GM21367 (cell line): ENCODE results near the gene CFAP69.

Experiments used
- ATAC-seq: cut with Tn5 transposase; IDR thresholded peaks from one replicate; pipeline ENCODE4 v1.9.1; 2021; ENCODE audit not compliant: unreplicated experiment

CFAP69 gene

GRCh38 chr7:90244909-90245851 is at the start of gene CFAP69:
TSS of gene CFAP69 (plus strand) at chr7:90245174. CDS start at chr7:90245425, 251 bp downstream.
- peak; percentile 91 for ATAC-seq

- no peak for ATAC-seq
Observed at GRCh38 chr7:90201500-90202195, 43.3 kb upstream of the CFAP69 start.

GRCh38 chr7:90207956-90208355 is 37.0 kb upstream of the CFAP69 start:
- no peak for ATAC-seq

- no peak for ATAC-seq
Observed at GRCh38 chr7:90209776-90210175, 35.2 kb upstream of the CFAP69 start.

GRCh38 chr7:90210475-90210874 is 34.5 kb upstream of the CFAP69 start:
- ATAC-seq, result no peak

- no peak for ATAC-seq
Observed at GRCh38 chr7:90210981-90211380, 34.0 kb upstream of the CFAP69 start.

GRCh38 chr7:90211391-90212148 is 33.4 kb upstream of the CFAP69 start, which contains the start of gene STEAP2:
TSS of gene STEAP2 (plus strand) at chr7:90211740. CDS start at chr7:90225083, 13,343 bp downstream.
- peak; percentile 91 for ATAC-seq

- ATAC-seq, result no peak
Observed at GRCh38 chr7:90212149-90212495, 32.9 kb upstream of the CFAP69 start.

- ATAC-seq, result no peak
Observed at GRCh38 chr7:90213521-90213920, 31.5 kb upstream of the CFAP69 start.

GRCh38 chr7:90216080-90216674 is 28.8 kb upstream of the CFAP69 start:
- no peak for ATAC-seq

GRCh38 chr7:90216771-90217170 is 28.2 kb upstream of the CFAP69 start:
- no peak for ATAC-seq

GRCh38 chr7:90222390-90222789 is 22.6 kb upstream of the CFAP69 start:
- ATAC-seq, result no peak

GRCh38 chr7:90222811-90223725 is 21.9 kb upstream of the CFAP69 start:
- ATAC-seq, result no peak

- no peak for ATAC-seq
Observed at GRCh38 chr7:90224195-90224594, 20.8 kb upstream of the CFAP69 start.

- ATAC-seq, result no peak
Observed at GRCh38 chr7:90225181-90225580, 19.8 kb upstream of the CFAP69 start.

- ATAC-seq, result no peak
Observed at GRCh38 chr7:90225601-90226000, 19.4 kb upstream of the CFAP69 start.

- no peak for ATAC-seq
Observed at GRCh38 chr7:90227259-90227658, 17.7 kb upstream of the CFAP69 start.

- no peak for ATAC-seq
Observed at GRCh38 chr7:90229682-90230081, 15.3 kb upstream of the CFAP69 start.

- ATAC-seq, result no peak
Observed at GRCh38 chr7:90230834-90231233, 14.1 kb upstream of the CFAP69 start.

GRCh38 chr7:90231304-90231703 is 13.7 kb upstream of the CFAP69 start:
- no peak for ATAC-seq
